ENCODE data around the gene GTF2H2C.

- TF ChIP-seq GATA3 (IDR thresholded peaks at IDR 0.05; ENCODE audit: low read depth, low read length) = no peak
- TF ChIP-seq GATA2 (IDR thresholded peaks at IDR 0.05; ENCODE audit: low read depth, low read length) = no peak
Measured at GRCh38 chr5:69528609-69529008, 31.4 kb upstream of the GTF2H2C start.

Data from SH-SY5Y (cell line).